GM23338 (cell line): ENCODE measurements around the gene MMP19. TPM values are rescaled to one million over a fixed set of nuclear protein-coding genes. Genes with fewer than 3 reads are reported as not detected.
A peak's percentile ranks its signal among the peaks of the same experiment; 100 is the strongest.

ENCODE experiments used
- ATAC-seq: fragments of 200-7000 bp; cut with Tn5 transposase; 3 replicates; pipeline ENCODE4 v1.9.1; 2020
- DNase-seq: peaks from one replicate; pipeline ENCODE4 v3.0.0-alpha.2; 2015; ENCODE audit warnings: low spot score
- H2AFZ ChIP-seq: fragments of 200-600 bp; sonication (generic); 2 replicates; pipeline ENCODE4 v1.8.0; 2016; ENCODE audit warnings: antibody characterized with exemption, mild to moderate bottlenecking, moderate library complexity
- H3F3A ChIP-seq: fragments of 200-600 bp; sonication (generic); replicated peaks from 2 replicates; pipeline ENCODE4 v1.8.0; 2017; ENCODE audit warnings: antibody characterized with exemption, mixed run types, low read depth
- H3K27ac ChIP-seq: fragments of 200-600 bp; sonication (generic); 2 replicates; pipeline ENCODE4 v1.6.1; 2016; ENCODE audit warnings: low read depth
- H3K27me3 ChIP-seq: fragments of 200-600 bp; sonication (generic); 2 replicates; pipeline ENCODE4 v1.8.0; 2016; ENCODE audit warnings: mild to moderate bottlenecking, mixed run types, moderate library complexity; ENCODE audit not compliant: insufficient read depth
- H3K36me3 ChIP-seq: fragments of 200-600 bp; sonication (generic); 2 replicates; pipeline ENCODE4 v1.8.0; 2016; ENCODE audit warnings: mild to moderate bottlenecking; ENCODE audit not compliant: insufficient read depth
- H3K4me1 ChIP-seq: fragments of 200-600 bp; sonication (generic); 2 replicates; pipeline ENCODE4 v1.8.0; 2016; ENCODE audit warnings: mild to moderate bottlenecking, moderate library complexity; ENCODE audit not compliant: insufficient read depth
- H3K4me2 ChIP-seq: fragments of 200-600 bp; sonication (generic); 2 replicates; pipeline ENCODE4 v1.7.1; 2017; ENCODE audit warnings: mixed run types
- H3K4me3 ChIP-seq: fragments of 200-600 bp; sonication (generic); 2 replicates; pipeline ENCODE4 v1.6.1; 2016; ENCODE audit warnings: mixed run types
- H3K79me2 ChIP-seq: fragments of 200-600 bp; sonication (generic); replicated peaks from 2 replicates; pipeline ENCODE4 v1.8.0; 2017; ENCODE audit warnings: mild to moderate bottlenecking; ENCODE audit not compliant: insufficient read depth
- H3K9me2 ChIP-seq: fragments of 200-600 bp; sonication (generic); 2 replicates; pipeline ENCODE4 v1.8.0; 2017; ENCODE audit not compliant: insufficient read depth
- H4K20me1 ChIP-seq: fragments of 200-600 bp; sonication (generic); replicated peaks from 2 replicates; pipeline ENCODE4 v1.8.0; 2017; ENCODE audit warnings: mild to moderate bottlenecking; ENCODE audit not compliant: insufficient read depth
- H3K27ac Mint-ChIP-seq: 2 replicates; pipeline ENCODE4 v1.8.0; 2020; ENCODE audit warnings: inconsistent platforms, mild to moderate bottlenecking, moderate library complexity, mixed read lengths
- H3K27me3 Mint-ChIP-seq: 3 replicates; pipeline ENCODE4 v1.8.0; 2022; ENCODE audit warnings: low read depth, mild to moderate bottlenecking, moderate library complexity, mixed read lengths, inconsistent platforms; ENCODE audit not compliant: insufficient read depth, poor library complexity
- H3K36me3 Mint-ChIP-seq: 3 replicates; pipeline ENCODE4 v1.8.0; 2021; ENCODE audit warnings: low read depth, mild to moderate bottlenecking, inconsistent platforms, moderate library complexity, mixed read lengths
- H3K4me1 Mint-ChIP-seq: 3 replicates; pipeline ENCODE4 v1.8.0; 2020; ENCODE audit warnings: mild to moderate bottlenecking, inconsistent platforms, mixed read lengths
- H3K4me3 Mint-ChIP-seq: 3 replicates; pipeline ENCODE4 v1.8.0; 2021; ENCODE audit warnings: moderate library complexity, mild to moderate bottlenecking, inconsistent platforms, mixed read lengths
- H3K9me3 Mint-ChIP-seq: 3 replicates; pipeline ENCODE4 v1.8.0; 2020; ENCODE audit warnings: moderate library complexity, mild to moderate bottlenecking, inconsistent platforms, mixed read lengths
- CREB1 ChIP-seq: fragments of 250-450 bp; sonication (Bioruptor Pico); IDR thresholded peaks from 2 replicates; pipeline ENCODE4 v1.5.0; 2020; ENCODE audit warnings: low read depth, mild to moderate bottlenecking, moderate library complexity
- EZH2 ChIP-seq: fragments of 200-600 bp; sonication (generic); IDR thresholded peaks from one replicate; pipeline ENCODE4 v1.8.0; 2017; ENCODE audit warnings: antibody characterized with exemption, mild to moderate bottlenecking, low read depth; ENCODE audit not compliant: unreplicated experiment
- EZH2phosphoT487 ChIP-seq: fragments of 200-600 bp; sonication (generic); IDR thresholded peaks from one replicate; pipeline ENCODE4 v1.8.1; 2018; ENCODE audit warnings: antibody characterized with exemption; ENCODE audit not compliant: unreplicated experiment
- JUNB ChIP-seq: IDR thresholded peaks from one replicate; pipeline ENCODE4 v1.6.1; 2016; ENCODE audit warnings: antibody characterized with exemption; ENCODE audit not compliant: unreplicated experiment
- NANOG ChIP-seq: IDR thresholded peaks from 2 replicates; pipeline ENCODE4 v1.6.1; 2016; ENCODE audit warnings: antibody characterized with exemption, borderline replicate concordance
- POLR2AphosphoS5 ChIP-seq: IDR thresholded peaks from 2 replicates; pipeline ENCODE4 v1.6.1; 2016; ENCODE audit warnings: antibody characterized with exemption, low read depth
- STAT1 ChIP-seq: IDR thresholded peaks from one replicate; pipeline ENCODE4 v1.6.1; 2016; ENCODE audit warnings: antibody characterized with exemption; ENCODE audit not compliant: unreplicated experiment
- ZNF114 ChIP-seq: fragments of 250-450 bp; sonication (Bioruptor Pico); IDR thresholded peaks from 2 replicates; pipeline ENCODE4 v1.5.0; 2020; ENCODE audit warnings: mild to moderate bottlenecking, moderate library complexity
- ZNF331 ChIP-seq: fragments of 250-450 bp; sonication (Bioruptor Pico); IDR thresholded peaks from 2 replicates; pipeline ENCODE4 v1.5.0; 2020; ENCODE audit warnings: low read depth, mild to moderate bottlenecking, moderate library complexity
- polyA plus RNA-seq: library from polyadenylated mRNA; unstranded; fragments of >200 nt; fragmentation: Nextera tagmentation; extraction: Ambion mirVana; gene quantifications from 2 replicates; pipeline ENCODE4 v1.2.1, GENCODE V29; 2016
- total RNA-seq: library from RNA; depleted of rRNA; stranded (reverse); fragments of >200 nt; shearing (Covaris generic); gene quantifications from 2 replicates; pipeline ENCODE4 v1.2.3, GENCODE V29; 2014
- TF ChIP-seq, protein P1 (sequence below), 2 experiments: fragments of 200-600 bp in 1 of 2; sonication (generic) in 1 of 2; conservative IDR thresholded peaks; 2 replicates each; pipeline versions ENCODE4 v1.5.1 to v1.6.1; 2016 to 2017; ENCODE audit warnings: antibody characterized with exemption in 2 of 2, low read depth in 2 of 2, mild to moderate bottlenecking in 2 of 2, moderate library complexity in 1 of 2
- TF ChIP-seq, protein P2 (sequence below): IDR thresholded peaks from one replicate; pipeline ENCODE4 v1.6.1; 2018; ENCODE audit warnings: antibody characterized with exemption; ENCODE audit not compliant: unreplicated experiment
- TF ChIP-seq, protein P3 (sequence below): IDR thresholded peaks from 2 replicates; pipeline ENCODE4 v1.6.1; 2016; ENCODE audit warnings: antibody characterized with exemption

Gene MMP19
- total and polyA plus RNA-seq, 2 experiments from 2014 or later, result 1.4 to 1.5 TPM

DNA sequence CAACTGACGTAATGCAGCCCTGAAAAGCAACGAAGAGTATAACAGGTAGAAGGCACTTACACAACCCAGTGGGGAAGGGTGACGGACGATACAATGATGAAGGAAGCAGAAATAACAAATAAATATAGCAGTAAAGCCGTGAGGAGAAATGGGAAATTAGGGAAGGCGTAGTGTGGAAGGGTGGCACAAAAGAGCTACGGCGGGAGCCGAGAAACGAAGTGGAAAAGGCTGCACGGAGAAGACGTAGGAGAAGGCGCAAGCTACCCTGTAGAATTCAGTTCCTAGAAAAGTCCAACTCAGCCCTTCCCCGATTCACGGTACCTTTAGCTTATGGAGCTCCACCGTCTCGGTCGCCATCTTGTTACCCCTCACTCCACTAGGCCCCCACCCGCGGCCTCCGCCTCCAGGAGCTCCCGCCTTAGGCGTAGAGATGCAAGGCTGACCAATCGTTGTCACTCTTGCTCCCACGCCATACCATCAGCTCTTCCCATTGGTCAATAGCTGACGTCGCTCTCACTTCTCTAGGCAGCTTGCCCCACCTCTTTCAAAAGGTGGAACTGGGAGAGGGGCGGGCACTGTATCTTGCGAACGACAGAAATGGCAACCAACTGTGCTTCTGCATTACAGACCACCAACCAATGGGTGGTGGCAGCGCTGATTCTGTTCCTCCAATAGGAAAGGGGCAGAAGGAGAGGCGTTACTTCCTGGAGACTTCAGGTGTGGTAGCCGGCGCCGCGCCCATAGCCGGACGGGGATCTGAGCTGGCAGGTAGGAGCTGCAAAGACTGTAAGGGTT lies 25.2 kb downstream of the MMP19 start, which contains the start of the genes ORMDL2 and SARNP (continued):
- peak; percentile 96 for TF ChIP-seq POLR2AphosphoS5

DNA sequence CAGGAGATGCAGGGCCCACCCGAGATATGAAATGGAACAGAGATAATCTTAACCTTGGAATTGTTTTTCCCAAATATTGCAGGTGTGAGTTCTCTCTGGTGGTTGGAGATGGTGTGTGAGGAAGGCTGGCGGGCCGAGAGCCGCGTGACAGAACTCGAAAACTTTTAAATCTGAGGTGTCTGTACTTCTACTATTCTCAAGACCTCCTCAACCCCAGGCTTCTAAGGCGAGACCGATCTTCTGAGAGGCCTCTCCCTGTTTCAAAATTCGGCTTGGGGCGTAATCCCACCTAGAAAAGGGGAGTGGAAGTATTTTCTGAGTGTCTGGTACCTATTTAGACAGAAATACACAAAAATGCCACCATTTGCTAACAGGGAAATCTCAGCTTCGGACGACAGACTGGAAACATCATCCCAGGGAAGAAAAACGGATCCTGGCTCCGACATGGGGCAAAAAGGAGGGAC lies 25.8 kb downstream of the MMP19 start:
- Histone ChIP-seq H3K27me3 (no peaks in the 10 kb centered on the region), H3K79me2 (peaks cover 72% of the 10 kb centered on the region), H3K27ac (peak overlapping the region; percentile 64), H4K20me1 (peaks cover 37% of the 10 kb centered on the region), H3F3A (peaks cover 23% of the 10 kb centered on the region; the same call in 1 of the 2 replicates), H3K4me1 (peaks cover 50% of the 10 kb centered on the region), H3K4me2 (peak overlapping the region; percentile 80), H3K9me2 (no peaks in the 10 kb centered on the region), H2AFZ (no peak overlapping the region), H3K36me3 (peaks cover 22% of the 10 kb centered on the region), H3K4me3 (peak overlapping the region; percentile 77)
- ATAC-seq (0 out of 3 replicates have a peak, but pooled peaks have one; percentile 2), DNase-seq (peak; percentile 40)
- H3K9me3 Mint-ChIP-seq, result no peaks in the 10 kb centered on the region
- no peak overlapping the region for H3K4me3 Mint-ChIP-seq
- no peak overlapping the region for H3K27ac Mint-ChIP-seq
- H3K36me3 Mint-ChIP-seq, result peaks cover 41% of the 10 kb centered on the region
- peaks cover 35% of the 10 kb centered on the region for H3K4me1 Mint-ChIP-seq
- peaks cover 1% of the 10 kb centered on the region for H3K27me3 Mint-ChIP-seq
- no peak for TF ChIP-seq STAT1
- no peak for TF ChIP-seq EZH2
- TF ChIP-seq, protein P1, sequence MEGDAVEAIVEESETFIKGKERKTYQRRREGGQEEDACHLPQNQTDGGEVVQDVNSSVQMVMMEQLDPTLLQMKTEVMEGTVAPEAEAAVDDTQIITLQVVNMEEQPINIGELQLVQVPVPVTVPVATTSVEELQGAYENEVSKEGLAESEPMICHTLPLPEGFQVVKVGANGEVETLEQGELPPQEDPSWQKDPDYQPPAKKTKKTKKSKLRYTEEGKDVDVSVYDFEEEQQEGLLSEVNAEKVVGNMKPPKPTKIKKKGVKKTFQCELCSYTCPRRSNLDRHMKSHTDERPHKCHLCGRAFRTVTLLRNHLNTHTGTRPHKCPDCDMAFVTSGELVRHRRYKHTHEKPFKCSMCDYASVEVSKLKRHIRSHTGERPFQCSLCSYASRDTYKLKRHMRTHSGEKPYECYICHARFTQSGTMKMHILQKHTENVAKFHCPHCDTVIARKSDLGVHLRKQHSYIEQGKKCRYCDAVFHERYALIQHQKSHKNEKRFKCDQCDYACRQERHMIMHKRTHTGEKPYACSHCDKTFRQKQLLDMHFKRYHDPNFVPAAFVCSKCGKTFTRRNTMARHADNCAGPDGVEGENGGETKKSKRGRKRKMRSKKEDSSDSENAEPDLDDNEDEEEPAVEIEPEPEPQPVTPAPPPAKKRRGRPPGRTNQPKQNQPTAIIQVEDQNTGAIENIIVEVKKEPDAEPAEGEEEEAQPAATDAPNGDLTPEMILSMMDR (conservative IDR thresholded peaks at IDR 0.05; ENCODE audit: low read depth in 2 of 2), result no peak
- TF ChIP-seq NANOG, result no peak
- no peak for TF ChIP-seq EZH2phosphoT487
- TF ChIP-seq POLR2AphosphoS5, result no peak
- no peak for TF ChIP-seq ZNF114 (CRISPR knock-in tag)
- TF ChIP-seq JUNB, result no peak
- no peak for TF ChIP-seq ZNF331 (CRISPR knock-in tag)
- TF ChIP-seq, protein P2, sequence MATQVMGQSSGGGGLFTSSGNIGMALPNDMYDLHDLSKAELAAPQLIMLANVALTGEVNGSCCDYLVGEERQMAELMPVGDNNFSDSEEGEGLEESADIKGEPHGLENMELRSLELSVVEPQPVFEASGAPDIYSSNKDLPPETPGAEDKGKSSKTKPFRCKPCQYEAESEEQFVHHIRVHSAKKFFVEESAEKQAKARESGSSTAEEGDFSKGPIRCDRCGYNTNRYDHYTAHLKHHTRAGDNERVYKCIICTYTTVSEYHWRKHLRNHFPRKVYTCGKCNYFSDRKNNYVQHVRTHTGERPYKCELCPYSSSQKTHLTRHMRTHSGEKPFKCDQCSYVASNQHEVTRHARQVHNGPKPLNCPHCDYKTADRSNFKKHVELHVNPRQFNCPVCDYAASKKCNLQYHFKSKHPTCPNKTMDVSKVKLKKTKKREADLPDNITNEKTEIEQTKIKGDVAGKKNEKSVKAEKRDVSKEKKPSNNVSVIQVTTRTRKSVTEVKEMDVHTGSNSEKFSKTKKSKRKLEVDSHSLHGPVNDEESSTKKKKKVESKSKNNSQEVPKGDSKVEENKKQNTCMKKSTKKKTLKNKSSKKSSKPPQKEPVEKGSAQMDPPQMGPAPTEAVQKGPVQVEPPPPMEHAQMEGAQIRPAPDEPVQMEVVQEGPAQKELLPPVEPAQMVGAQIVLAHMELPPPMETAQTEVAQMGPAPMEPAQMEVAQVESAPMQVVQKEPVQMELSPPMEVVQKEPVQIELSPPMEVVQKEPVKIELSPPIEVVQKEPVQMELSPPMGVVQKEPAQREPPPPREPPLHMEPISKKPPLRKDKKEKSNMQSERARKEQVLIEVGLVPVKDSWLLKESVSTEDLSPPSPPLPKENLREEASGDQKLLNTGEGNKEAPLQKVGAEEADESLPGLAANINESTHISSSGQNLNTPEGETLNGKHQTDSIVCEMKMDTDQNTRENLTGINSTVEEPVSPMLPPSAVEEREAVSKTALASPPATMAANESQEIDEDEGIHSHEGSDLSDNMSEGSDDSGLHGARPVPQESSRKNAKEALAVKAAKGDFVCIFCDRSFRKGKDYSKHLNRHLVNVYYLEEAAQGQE, result no peak
- no peak for TF ChIP-seq CREB1 (CRISPR knock-in tag)
- TF ChIP-seq, protein P3, sequence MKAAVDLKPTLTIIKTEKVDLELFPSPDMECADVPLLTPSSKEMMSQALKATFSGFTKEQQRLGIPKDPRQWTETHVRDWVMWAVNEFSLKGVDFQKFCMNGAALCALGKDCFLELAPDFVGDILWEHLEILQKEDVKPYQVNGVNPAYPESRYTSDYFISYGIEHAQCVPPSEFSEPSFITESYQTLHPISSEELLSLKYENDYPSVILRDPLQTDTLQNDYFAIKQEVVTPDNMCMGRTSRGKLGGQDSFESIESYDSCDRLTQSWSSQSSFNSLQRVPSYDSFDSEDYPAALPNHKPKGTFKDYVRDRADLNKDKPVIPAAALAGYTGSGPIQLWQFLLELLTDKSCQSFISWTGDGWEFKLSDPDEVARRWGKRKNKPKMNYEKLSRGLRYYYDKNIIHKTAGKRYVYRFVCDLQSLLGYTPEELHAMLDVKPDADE, result no peak
